GM23338 (cell line): ENCODE results near the gene SBF2. TPM values are rescaled to one million over a fixed set of nuclear protein-coding genes. Genes with fewer than 3 reads are reported as not detected.

Experiments
- ATAC-seq: fragments of 200-7000 bp; cut with Tn5 transposase; 3 replicates; pipeline ENCODE4 v1.9.1; 2020
- DNase-seq: peaks from one replicate; pipeline ENCODE4 v3.0.0-alpha.2; 2015; ENCODE audit warnings: low spot score
- H2AFZ ChIP-seq: fragments of 200-600 bp; sonication (generic); 2 replicates; pipeline ENCODE4 v1.8.0; 2016; ENCODE audit warnings: antibody characterized with exemption, mild to moderate bottlenecking, moderate library complexity
- H3F3A ChIP-seq: fragments of 200-600 bp; sonication (generic); replicated peaks from 2 replicates; pipeline ENCODE4 v1.8.0; 2017; ENCODE audit warnings: antibody characterized with exemption, mixed run types, low read depth
- H3K27ac ChIP-seq: fragments of 200-600 bp; sonication (generic); 2 replicates; pipeline ENCODE4 v1.6.1; 2016; ENCODE audit warnings: low read depth
- H3K27me3 ChIP-seq: fragments of 200-600 bp; sonication (generic); 2 replicates; pipeline ENCODE4 v1.8.0; 2016; ENCODE audit warnings: mild to moderate bottlenecking, mixed run types, moderate library complexity; ENCODE audit not compliant: insufficient read depth
- H3K36me3 ChIP-seq: fragments of 200-600 bp; sonication (generic); 2 replicates; pipeline ENCODE4 v1.8.0; 2016; ENCODE audit warnings: mild to moderate bottlenecking; ENCODE audit not compliant: insufficient read depth
- H3K4me1 ChIP-seq: fragments of 200-600 bp; sonication (generic); 2 replicates; pipeline ENCODE4 v1.8.0; 2016; ENCODE audit warnings: mild to moderate bottlenecking, moderate library complexity; ENCODE audit not compliant: insufficient read depth
- H3K4me2 ChIP-seq: fragments of 200-600 bp; sonication (generic); 2 replicates; pipeline ENCODE4 v1.7.1; 2017; ENCODE audit warnings: mixed run types
- H3K4me3 ChIP-seq: fragments of 200-600 bp; sonication (generic); 2 replicates; pipeline ENCODE4 v1.6.1; 2016; ENCODE audit warnings: mixed run types
- H3K79me2 ChIP-seq: fragments of 200-600 bp; sonication (generic); replicated peaks from 2 replicates; pipeline ENCODE4 v1.8.0; 2017; ENCODE audit warnings: mild to moderate bottlenecking; ENCODE audit not compliant: insufficient read depth
- H3K9me2 ChIP-seq: fragments of 200-600 bp; sonication (generic); 2 replicates; pipeline ENCODE4 v1.8.0; 2017; ENCODE audit not compliant: insufficient read depth
- H4K20me1 ChIP-seq: fragments of 200-600 bp; sonication (generic); replicated peaks from 2 replicates; pipeline ENCODE4 v1.8.0; 2017; ENCODE audit warnings: mild to moderate bottlenecking; ENCODE audit not compliant: insufficient read depth
- H3K27ac Mint-ChIP-seq: 2 replicates; pipeline ENCODE4 v1.8.0; 2020; ENCODE audit warnings: inconsistent platforms, mild to moderate bottlenecking, moderate library complexity, mixed read lengths
- H3K27me3 Mint-ChIP-seq: 3 replicates; pipeline ENCODE4 v1.8.0; 2022; ENCODE audit warnings: low read depth, mild to moderate bottlenecking, moderate library complexity, mixed read lengths, inconsistent platforms; ENCODE audit not compliant: insufficient read depth, poor library complexity
- H3K36me3 Mint-ChIP-seq: 3 replicates; pipeline ENCODE4 v1.8.0; 2021; ENCODE audit warnings: low read depth, mild to moderate bottlenecking, inconsistent platforms, moderate library complexity, mixed read lengths
- H3K4me1 Mint-ChIP-seq: 3 replicates; pipeline ENCODE4 v1.8.0; 2020; ENCODE audit warnings: mild to moderate bottlenecking, inconsistent platforms, mixed read lengths
- H3K4me3 Mint-ChIP-seq: 3 replicates; pipeline ENCODE4 v1.8.0; 2021; ENCODE audit warnings: moderate library complexity, mild to moderate bottlenecking, inconsistent platforms, mixed read lengths
- H3K9me3 Mint-ChIP-seq: 3 replicates; pipeline ENCODE4 v1.8.0; 2020; ENCODE audit warnings: moderate library complexity, mild to moderate bottlenecking, inconsistent platforms, mixed read lengths
- CREB1 ChIP-seq: fragments of 250-450 bp; sonication (Bioruptor Pico); IDR thresholded peaks from 2 replicates; pipeline ENCODE4 v1.5.0; 2020; ENCODE audit warnings: low read depth, mild to moderate bottlenecking, moderate library complexity
- CTCF ChIP-seq, 2 experiments: fragments of 200-600 bp in 1 of 2; sonication (generic) in 1 of 2; conservative IDR thresholded peaks; 2 replicates each; pipeline versions ENCODE4 v1.5.1 to v1.6.1; 2016 to 2017; ENCODE audit warnings: antibody characterized with exemption in 2 of 2, low read depth in 2 of 2, mild to moderate bottlenecking in 2 of 2, moderate library complexity in 1 of 2
- ETS1 ChIP-seq: IDR thresholded peaks from 2 replicates; pipeline ENCODE4 v1.6.1; 2016; ENCODE audit warnings: antibody characterized with exemption
- EZH2phosphoT487 ChIP-seq: fragments of 200-600 bp; sonication (generic); IDR thresholded peaks from one replicate; pipeline ENCODE4 v1.8.1; 2018; ENCODE audit warnings: antibody characterized with exemption; ENCODE audit not compliant: unreplicated experiment
- JUNB ChIP-seq: IDR thresholded peaks from one replicate; pipeline ENCODE4 v1.6.1; 2016; ENCODE audit warnings: antibody characterized with exemption; ENCODE audit not compliant: unreplicated experiment
- NANOG ChIP-seq: IDR thresholded peaks from 2 replicates; pipeline ENCODE4 v1.6.1; 2016; ENCODE audit warnings: antibody characterized with exemption, borderline replicate concordance
- POLR2AphosphoS5 ChIP-seq: IDR thresholded peaks from 2 replicates; pipeline ENCODE4 v1.6.1; 2016; ENCODE audit warnings: antibody characterized with exemption, low read depth
- REST ChIP-seq: IDR thresholded peaks from one replicate; pipeline ENCODE4 v1.6.1; 2018; ENCODE audit warnings: antibody characterized with exemption; ENCODE audit not compliant: unreplicated experiment
- STAT1 ChIP-seq: IDR thresholded peaks from one replicate; pipeline ENCODE4 v1.6.1; 2016; ENCODE audit warnings: antibody characterized with exemption; ENCODE audit not compliant: unreplicated experiment
- ZNF114 ChIP-seq: fragments of 250-450 bp; sonication (Bioruptor Pico); IDR thresholded peaks from 2 replicates; pipeline ENCODE4 v1.5.0; 2020; ENCODE audit warnings: mild to moderate bottlenecking, moderate library complexity
- ZNF331 ChIP-seq: fragments of 250-450 bp; sonication (Bioruptor Pico); IDR thresholded peaks from 2 replicates; pipeline ENCODE4 v1.5.0; 2020; ENCODE audit warnings: low read depth, mild to moderate bottlenecking, moderate library complexity
- ZNF462 ChIP-seq: fragments of 250-450 bp; sonication (Bioruptor Pico); IDR thresholded peaks from 2 replicates; pipeline ENCODE4 v1.5.0; 2020; ENCODE audit warnings: mild to moderate bottlenecking, moderate library complexity
- polyA plus RNA-seq: library from polyadenylated mRNA; unstranded; fragments of >200 nt; fragmentation: Nextera tagmentation; extraction: Ambion mirVana; gene quantifications from 2 replicates; pipeline ENCODE4 v1.2.1, GENCODE V29; 2016
- total RNA-seq: library from RNA; depleted of rRNA; stranded (reverse); fragments of >200 nt; shearing (Covaris generic); gene quantifications from 2 replicates; pipeline ENCODE4 v1.2.3, GENCODE V29; 2014

Gene SBF2
- total and polyA plus RNA-seq, 2 experiments from 2014 or later, result 25.6 to 53.5 TPM

GRCh38 chr11:10096987-10097386 is 197.0 kb downstream of the SBF2 start:
- H3K4me2 ChIP-seq, result no peak overlapping the region
- Mint-ChIP-seq H3K27ac (0 out of 2 replicates have a peak overlapping the region, but pooled peaks have one; percentile 8), H3K4me1 (no peaks in the 10 kb centered on the region), H3K9me3 (peaks cover 23% of the 10 kb centered on the region), H3K4me3 (no peak overlapping the region), H3K36me3 (peaks cover 38% of the 10 kb centered on the region), H3K27me3 (peaks cover 5% of the 10 kb centered on the region)
- no peak overlapping the region for H3K4me3 ChIP-seq
- no peaks in the 10 kb centered on the region for H3K36me3 ChIP-seq
- no peak for TF ChIP-seq ZNF114 (CRISPR knock-in tag)
- TF ChIP-seq JUNB, result no peak
- no peak for TF ChIP-seq CTCF (conservative IDR thresholded peaks at IDR 0.05; ENCODE audit: low read depth in 2 of 2)
- no peak for TF ChIP-seq CREB1 (CRISPR knock-in tag)
- no peak for TF ChIP-seq REST
- TF ChIP-seq EZH2phosphoT487, result no peak
- TF ChIP-seq ZNF462, result no peak
- no peak for TF ChIP-seq POLR2AphosphoS5
- no peak for TF ChIP-seq STAT1
- no peak for TF ChIP-seq ETS1
- TF ChIP-seq NANOG, result no peak
- TF ChIP-seq ZNF331 (CRISPR knock-in tag), result no peak
- no peaks in the 10 kb centered on the region for H3K4me1 ChIP-seq
- ATAC-seq (no peak), DNase-seq (peak; percentile 9)
- no peaks in the 10 kb centered on the region; the same call in 1 of the 2 replicates for H3K9me2 ChIP-seq
- H3K27me3 ChIP-seq, result no peaks in the 10 kb centered on the region
- no peaks in the 10 kb centered on the region for H3F3A ChIP-seq
- no peak overlapping the region for H2AFZ ChIP-seq
- no peak overlapping the region for H3K27ac ChIP-seq
- no peaks in the 10 kb centered on the region for H3K79me2 ChIP-seq
- H4K20me1 ChIP-seq, result no peaks in the 10 kb centered on the region
